HTERT RPE-1 (cell line): ENCODE data around the gene GIPC1.
"Not testable (repeated sequence)": the region's sequence is repeated elsewhere in the genome, so short reads cannot be mapped to it uniquely, and the experiment has no call there.

Source experiments
- in situ Hi-C: fragments of 300-500 bp; cut with MboI; formaldehyde crosslinking; loops from 4 replicates; pipeline ENCODE4 v1.14.3; 2020; ENCODE audit warnings: low sequenced_read_pairs

Gene GIPC1

GRCh38 chr19:14472202-14472938 lies 23.6 kb downstream of the GIPC1 start:
- in situ Hi-C loops = no loop called here

DNA sequence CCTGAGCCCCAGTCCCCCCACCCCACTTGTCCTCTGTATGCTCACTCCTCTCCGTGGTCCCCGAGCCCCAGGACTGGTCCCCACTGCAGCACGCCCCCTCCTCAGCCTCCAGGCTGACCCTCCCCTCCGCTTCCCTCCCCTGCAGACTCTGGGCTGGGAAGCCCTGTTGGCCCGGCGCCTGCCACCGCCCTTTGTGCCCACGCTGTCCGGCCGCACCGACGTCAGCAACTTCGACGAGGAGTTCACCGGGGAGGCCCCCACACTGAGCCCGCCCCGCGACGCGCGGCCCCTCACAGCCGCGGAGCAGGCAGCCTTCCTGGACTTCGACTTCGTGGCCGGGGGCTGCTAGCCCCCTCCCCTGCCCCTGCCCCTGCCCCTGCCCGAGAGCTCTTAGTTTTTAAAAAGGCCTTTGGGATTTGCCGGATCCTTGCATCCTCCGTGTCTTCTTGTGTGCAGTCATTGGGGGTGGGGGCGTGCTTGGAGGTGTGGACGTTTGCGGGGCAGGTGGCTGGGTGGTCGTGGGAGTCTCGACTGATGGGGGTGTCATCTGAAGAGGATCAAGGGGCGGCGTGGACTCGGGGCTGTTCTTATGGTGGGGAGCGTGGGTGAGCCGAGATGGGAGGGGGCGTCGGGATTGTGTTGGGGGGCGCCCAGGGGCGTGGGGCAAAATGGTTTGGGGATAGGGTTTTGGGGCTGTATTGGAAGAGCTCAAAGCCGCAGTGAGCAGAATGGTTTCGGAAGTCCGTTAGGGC lies 24.3 kb downstream of the GIPC1 start:
- in situ Hi-C loops = no loop called here

DNA sequence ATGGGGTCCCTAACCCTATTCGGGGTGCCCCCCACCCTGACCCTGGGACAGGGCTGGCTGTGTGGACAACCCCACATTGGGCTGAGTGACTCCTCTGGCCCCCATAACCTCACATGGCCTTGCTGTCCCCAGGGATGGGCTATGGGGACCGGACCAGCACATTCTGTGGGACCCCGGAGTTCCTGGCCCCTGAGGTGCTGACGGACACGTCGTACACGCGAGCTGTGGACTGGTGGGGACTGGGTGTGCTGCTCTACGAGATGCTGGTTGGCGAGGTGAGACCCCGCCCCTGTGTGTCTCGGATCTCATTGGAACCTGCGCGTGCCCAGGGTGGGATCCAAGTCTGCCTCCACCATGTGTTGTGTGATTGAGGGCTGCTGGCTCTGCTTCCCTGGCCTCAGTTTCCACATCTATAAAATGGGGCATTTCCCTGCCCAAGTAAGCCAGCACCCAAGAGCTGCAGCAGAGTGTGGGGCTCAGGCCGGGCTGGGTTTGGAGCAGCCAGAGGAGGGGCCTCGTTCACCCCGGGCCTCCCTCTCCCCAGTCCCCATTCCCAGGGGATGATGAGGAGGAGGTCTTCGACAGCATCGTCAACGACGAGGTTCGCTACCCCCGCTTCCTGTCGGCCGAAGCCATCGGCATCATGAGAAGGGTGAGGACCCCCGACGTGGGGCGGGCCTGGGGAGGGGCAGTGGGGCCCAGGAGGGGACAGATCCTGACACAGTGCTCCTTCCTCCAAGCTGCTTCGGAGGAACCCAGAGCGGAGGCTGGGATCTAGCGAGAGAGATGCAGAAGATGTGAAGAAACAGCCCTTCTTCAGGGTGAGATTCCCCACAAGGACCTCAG lies 25.7 kb downstream of the GIPC1 start:
- in situ Hi-C loops = no loop called here

GRCh38 chr19:14467816-14468215 lies 28.1 kb downstream of the GIPC1 start:
- in situ Hi-C loops = no loop called here

GRCh38 chr19:14467391-14467790 lies 28.5 kb downstream of the GIPC1 start:
- in situ Hi-C loops = no loop called here

DNA sequence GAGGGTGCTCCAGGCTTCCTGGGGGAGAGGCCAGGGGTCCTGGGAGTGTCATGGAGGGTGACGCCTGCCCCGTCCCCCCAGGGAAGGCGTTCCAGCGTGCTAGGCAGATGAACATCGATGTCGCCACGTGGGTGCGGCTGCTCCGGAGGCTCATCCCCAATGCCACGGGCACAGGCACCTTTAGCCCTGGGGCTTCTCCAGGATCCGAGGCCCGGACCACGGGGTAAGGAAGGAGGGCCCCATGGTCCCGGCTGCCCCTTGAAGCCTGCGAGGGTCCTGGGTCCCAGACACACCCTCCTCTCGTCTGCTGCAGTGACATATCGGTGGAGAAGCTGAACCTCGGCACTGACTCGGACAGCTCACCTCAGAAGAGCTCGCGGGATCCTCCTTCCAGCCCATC lies 32.2 kb downstream of the GIPC1 start:
- in situ Hi-C loops = no loop called here

GRCh38 chr19:14462401-14462800 lies 33.5 kb downstream of the GIPC1 start:
- in situ Hi-C loops = not testable (repeated sequence)

DNA sequence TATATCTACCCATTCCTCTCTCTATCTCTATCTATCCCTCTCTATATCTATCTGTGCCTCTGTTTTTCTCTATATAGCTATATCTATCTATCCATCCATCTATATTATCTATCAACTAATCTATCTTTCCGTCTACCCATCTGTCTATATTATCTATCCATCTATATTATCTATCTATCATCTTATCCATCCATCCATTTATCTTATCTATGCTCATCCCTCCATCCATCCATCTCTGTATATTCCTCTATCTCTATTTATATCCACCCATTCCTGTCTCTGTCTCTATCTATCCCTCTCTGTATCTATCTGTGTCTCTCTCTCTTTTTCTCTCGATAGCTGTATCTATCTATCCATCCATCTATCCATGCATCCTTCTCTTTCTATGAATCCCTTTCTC lies 35.0 kb downstream of the GIPC1 start:
- in situ Hi-C loops = no loop called here

- in situ Hi-C loops = no loop called here
These were observed 36.2 kb downstream of the GIPC1 start for GRCh38 chr19:14459703-14460102.

DNA sequence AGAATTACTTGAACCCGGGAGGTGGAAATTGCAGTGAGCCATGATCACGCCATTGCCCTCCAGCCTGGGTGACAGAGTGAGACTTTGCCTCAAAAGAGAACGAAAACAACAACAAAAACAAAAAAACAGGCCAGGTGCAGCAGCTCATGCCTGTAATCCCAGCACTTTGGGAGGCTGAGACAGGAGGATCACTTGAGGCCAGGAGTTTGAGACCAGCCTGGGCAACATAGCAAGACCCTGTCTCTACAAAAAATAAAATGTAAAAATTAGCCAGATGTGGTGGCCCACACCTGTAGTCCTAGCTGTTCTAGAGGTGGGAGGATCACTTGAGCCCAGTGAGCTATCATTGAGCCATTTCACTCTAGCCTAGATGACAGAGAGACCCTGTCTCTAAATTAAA lies 43.6 kb downstream of the GIPC1 start:
- in situ Hi-C loops = not testable (repeated sequence)

DNA sequence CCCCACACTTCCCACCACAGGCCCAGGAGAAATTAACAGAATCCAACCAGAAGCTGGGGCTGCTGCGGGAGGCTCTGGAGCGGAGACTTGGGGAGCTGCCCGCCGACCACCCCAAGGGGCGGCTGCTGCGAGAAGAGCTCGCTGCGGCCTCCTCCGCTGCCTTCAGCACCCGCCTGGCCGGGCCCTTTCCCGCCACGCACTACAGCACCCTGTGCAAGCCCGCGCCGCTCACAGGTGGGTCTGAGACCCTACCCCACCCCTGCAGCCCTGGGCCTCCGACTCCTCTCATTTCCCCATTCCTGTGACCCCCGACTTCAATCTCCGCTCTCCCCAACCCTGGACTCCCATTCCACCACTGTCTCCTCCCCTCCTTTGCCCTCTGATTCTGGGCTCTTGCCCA lies 45.1 kb downstream of the GIPC1 start:
- in situ Hi-C loops = no loop called here

- in situ Hi-C loops = no loop called here
These were observed 45.6 kb downstream of the GIPC1 start for GRCh38 chr19:14450168-14450874.

DNA sequence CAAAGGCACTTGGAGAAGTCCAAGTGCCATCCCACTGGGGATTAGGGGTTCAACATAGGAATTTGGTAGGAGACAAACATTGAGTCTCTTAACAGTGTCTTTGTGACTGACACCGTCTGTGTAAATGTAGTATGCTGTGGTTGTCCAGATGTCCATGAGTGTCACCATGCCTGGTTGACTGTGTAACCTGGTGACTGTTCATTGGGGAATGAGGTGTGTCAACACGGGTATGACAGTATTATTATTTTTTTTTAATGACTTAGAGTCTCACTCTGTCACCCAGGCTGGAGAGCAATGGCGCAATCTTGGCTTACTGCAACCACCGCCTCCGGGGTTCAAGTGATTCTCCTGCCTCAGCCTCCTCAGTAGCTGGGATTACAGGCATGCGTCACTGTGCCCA lies 46.6 kb downstream of the GIPC1 start:
- in situ Hi-C loops = no loop called here

DNA sequence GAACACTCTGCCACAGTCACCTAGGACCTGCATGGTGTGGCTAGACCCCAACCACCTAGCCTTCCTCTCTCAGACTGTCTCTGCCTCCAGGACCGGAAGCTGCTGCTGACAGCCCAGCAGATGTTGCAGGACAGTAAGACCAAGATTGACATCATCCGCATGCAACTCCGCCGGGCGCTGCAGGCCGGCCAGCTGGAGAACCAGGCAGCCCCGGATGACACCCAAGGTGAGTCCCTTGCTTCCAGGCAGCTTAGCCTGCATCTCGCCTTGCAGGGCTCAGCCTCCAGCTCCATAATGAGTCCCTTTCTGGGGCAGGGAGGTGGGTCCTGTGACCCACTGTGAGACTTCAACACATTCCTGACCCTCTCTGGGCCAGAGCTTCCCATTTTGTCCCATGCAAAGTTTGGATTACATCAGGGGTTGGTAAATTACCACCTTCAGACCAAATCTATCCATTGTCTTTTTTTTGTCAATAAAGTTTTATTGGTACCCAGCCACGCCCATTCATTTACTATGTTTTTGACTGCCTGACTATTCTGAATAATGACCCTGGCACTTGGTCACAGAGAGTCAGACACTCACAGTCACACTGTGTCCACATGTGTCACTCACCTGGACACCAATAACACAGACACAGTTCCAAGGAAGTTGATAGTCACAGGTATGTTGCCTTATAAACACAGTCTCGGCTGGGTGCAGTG lies 49.4 kb downstream of the GIPC1 start:
- in situ Hi-C loops = no loop called here

DNA sequence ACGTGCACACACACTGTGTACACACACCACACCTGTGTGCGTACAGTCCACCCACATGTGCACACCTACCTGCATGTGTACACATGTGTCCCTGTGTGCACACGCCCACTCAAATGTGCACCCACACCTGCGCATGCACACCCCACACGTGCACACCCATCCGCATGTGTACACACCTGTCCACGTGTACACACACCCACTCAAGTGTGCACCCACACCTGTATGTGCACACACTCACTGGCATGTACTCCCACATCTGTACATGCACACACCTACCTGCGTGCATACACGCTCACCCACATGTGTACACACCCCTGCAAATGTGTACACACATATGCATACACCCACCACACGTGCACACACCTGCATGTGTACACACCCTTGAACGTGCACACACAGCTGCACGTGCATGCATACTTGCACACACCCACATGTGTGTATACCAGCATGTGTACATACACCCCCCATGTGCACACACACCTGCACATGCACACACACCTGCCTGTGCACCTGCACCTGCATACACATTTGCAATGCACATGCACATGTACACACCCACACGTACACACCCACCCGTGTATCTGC lies 52.2 kb downstream of the GIPC1 start:
- in situ Hi-C loops = no loop called here

DNA sequence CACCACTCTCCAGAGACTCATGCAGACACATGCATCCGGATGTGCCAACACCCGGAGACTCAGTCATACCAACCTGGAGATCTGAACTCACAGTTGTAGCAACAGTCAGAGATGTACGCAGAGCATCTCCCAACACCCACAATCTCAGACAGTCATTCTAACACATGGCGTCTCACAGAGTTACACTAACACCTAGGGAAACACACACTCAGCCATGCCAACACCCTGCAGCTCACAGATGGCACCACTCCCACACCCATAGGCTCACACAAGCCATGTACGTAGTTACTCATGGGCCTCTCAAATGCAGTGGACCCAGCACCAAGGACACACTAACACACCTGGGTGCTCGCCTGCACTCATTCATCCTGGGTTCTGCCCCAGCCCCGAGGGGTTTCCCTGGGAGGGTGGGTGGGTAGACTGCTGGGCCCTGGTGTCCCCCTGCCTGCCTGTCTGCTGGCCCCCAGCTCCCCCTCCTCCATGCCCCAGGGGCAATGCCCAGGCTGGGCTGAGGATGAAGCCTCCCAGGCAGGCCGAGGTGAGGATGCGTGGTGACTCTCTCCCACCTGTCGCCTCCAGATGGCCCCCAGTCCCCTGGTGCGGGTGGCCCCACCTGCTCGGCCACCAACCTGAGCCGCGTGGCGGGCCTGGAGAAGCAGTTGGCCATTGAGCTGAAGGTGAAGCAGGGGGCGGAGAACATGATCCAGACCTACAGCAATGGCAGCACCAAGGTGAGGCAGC lies 52.9 kb downstream of the GIPC1 start:
- in situ Hi-C loops = no loop called here

GRCh38 chr19:14441041-14441938 lies 54.6 kb downstream of the GIPC1 start:
- in situ Hi-C loops = no loop called here

GRCh38 chr19:14440049-14440448 lies 55.9 kb downstream of the GIPC1 start:
- in situ Hi-C loops = no loop called here
